22Rv1 (cell line): ENCODE data around the gene DOCK3.

Experiments used
- ZFX ChIP-seq: fragments of 450-650 bp; IDR thresholded peaks from 2 replicates; pipeline ENCODE4 v1.6.1; 2017; ENCODE audit warnings: antibody characterized with exemption, borderline replicate concordance
- TF ChIP-seq, protein P1 (sequence below): fragments of 450-650 bp; IDR thresholded peaks from 2 replicates; pipeline ENCODE4 v1.5.1; 2017; ENCODE audit warnings: mild to moderate bottlenecking

DNA sequence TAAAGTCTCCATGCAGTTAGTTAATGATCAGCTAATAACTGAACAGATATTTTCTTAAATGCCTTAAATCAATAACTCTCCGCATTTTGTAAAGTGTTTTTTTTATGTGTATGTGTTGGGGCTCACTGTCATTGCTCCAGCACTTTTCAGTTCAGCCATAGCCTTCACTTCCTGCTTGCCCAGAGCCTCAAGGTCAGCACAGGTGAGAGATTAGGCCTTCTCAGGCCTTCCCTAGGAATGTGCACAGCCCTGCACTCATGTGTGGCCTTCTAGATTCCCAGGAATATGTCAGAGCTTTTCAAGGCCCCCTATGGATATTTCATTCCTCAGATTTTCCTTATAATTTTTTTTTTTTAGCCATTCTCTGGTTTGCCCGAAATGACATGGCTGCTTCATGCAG, 632.7 kb downstream of the DOCK3 start:
- TF ChIP-seq, protein P1, sequence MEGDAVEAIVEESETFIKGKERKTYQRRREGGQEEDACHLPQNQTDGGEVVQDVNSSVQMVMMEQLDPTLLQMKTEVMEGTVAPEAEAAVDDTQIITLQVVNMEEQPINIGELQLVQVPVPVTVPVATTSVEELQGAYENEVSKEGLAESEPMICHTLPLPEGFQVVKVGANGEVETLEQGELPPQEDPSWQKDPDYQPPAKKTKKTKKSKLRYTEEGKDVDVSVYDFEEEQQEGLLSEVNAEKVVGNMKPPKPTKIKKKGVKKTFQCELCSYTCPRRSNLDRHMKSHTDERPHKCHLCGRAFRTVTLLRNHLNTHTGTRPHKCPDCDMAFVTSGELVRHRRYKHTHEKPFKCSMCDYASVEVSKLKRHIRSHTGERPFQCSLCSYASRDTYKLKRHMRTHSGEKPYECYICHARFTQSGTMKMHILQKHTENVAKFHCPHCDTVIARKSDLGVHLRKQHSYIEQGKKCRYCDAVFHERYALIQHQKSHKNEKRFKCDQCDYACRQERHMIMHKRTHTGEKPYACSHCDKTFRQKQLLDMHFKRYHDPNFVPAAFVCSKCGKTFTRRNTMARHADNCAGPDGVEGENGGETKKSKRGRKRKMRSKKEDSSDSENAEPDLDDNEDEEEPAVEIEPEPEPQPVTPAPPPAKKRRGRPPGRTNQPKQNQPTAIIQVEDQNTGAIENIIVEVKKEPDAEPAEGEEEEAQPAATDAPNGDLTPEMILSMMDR = no peak
- no peak for TF ChIP-seq ZFX
